Liver (tissue), 9 donors: ENCODE results near the gene CTSE. TPM values are rescaled to one million over a fixed set of nuclear protein-coding genes. Genes with fewer than 3 reads are reported as not detected.
A peak's percentile ranks its signal among the peaks of the same experiment; 100 is the strongest.

Experiments
- DNase-seq: peaks from one replicate; pipeline ENCODE4 v3.0.0-alpha.2; 2017; ENCODE audit warnings: low spot score
- H3K27ac ChIP-seq, 2 donors: one replicate each; pipeline ENCODE4 v1.7.0; 2013; ENCODE audit warnings: inconsistent platforms in 2 of 2, low read length in 2 of 2, control low read depth in 1 of 2, low read depth in 1 of 2, mild to moderate bottlenecking in 1 of 2
- H3K27me3 ChIP-seq, 4 donors: one replicate each; pipeline versions ENCODE4 v1.6.1 to v1.7.0; 2013; ENCODE audit warnings: low read length in 3 of 4, inconsistent platforms in 1 of 4, mild to moderate bottlenecking in 1 of 4, moderate library complexity in 1 of 4; ENCODE audit not compliant: control insufficient read depth in 4 of 4, insufficient read depth in 4 of 4
- H3K36me3 ChIP-seq, 4 donors: one replicate each; pipeline versions ENCODE4 v1.6.1 to v1.7.0; 2013; ENCODE audit warnings: low read length in 3 of 4, mild to moderate bottlenecking in 3 of 4, low read depth in 1 of 4, moderate library complexity in 1 of 4; ENCODE audit not compliant: control insufficient read depth in 4 of 4, insufficient read depth in 3 of 4
- H3K4me1 ChIP-seq, 4 donors: one replicate each; pipeline versions ENCODE4 v1.6.1 to v1.7.0; 2013; ENCODE audit warnings: low read length in 3 of 4, mild to moderate bottlenecking in 3 of 4, moderate library complexity in 1 of 4; ENCODE audit not compliant: control insufficient read depth in 4 of 4, insufficient read depth in 4 of 4
- H3K4me3 ChIP-seq, 3 donors: one replicate each; pipeline versions ENCODE4 v1.6.1 to v1.7.0; 2013; ENCODE audit warnings: low read length in 3 of 3, control low read depth in 1 of 3, low read depth in 1 of 3, mild to moderate bottlenecking in 1 of 3
- H3K9ac ChIP-seq, 2 donors: one replicate each; pipeline ENCODE4 v1.7.0; 2013; ENCODE audit warnings: low read length in 2 of 2, mild to moderate bottlenecking in 2 of 2, moderate library complexity in 2 of 2, control low read depth in 1 of 2, low read depth in 1 of 2
- H3K9me3 ChIP-seq, 4 donors: one replicate each; pipeline versions ENCODE4 v1.6.1 to v1.7.0; 2013; ENCODE audit warnings: low read length in 3 of 4; ENCODE audit not compliant: control insufficient read depth in 4 of 4
- EGR1 ChIP-seq, 2 donors: IDR thresholded peaks; 2 replicates each; pipeline ENCODE4 v1.6.1; 2016 to 2018; ENCODE audit warnings: antibody characterized with exemption in 2 of 2, low read depth in 2 of 2
- FOXA1 ChIP-seq: IDR thresholded peaks from 2 replicates; pipeline ENCODE4 v1.6.1; 2016; ENCODE audit warnings: antibody characterized with exemption
- FOXA2 ChIP-seq: IDR thresholded peaks from 2 replicates; pipeline ENCODE4 v1.6.1; 2016; ENCODE audit warnings: antibody characterized with exemption
- HNF4A ChIP-seq, 2 donors: conservative IDR thresholded peaks; 2 replicates each; pipeline ENCODE4 v1.6.1; 2016; ENCODE audit warnings: antibody characterized with exemption in 2 of 2, mild to moderate bottlenecking in 2 of 2
- JUND ChIP-seq, 2 donors: IDR thresholded peaks; 2 replicates each; pipeline ENCODE4 v1.6.1; 2016; ENCODE audit warnings: antibody characterized with exemption in 2 of 2
- NR2F2 ChIP-seq: IDR thresholded peaks from 2 replicates; pipeline ENCODE4 v1.6.1; 2016; ENCODE audit warnings: antibody characterized with exemption
- RXRA ChIP-seq, 2 donors: IDR thresholded peaks; 2 replicates each; pipeline ENCODE4 v1.6.1; 2017 to 2018; ENCODE audit warnings: antibody characterized with exemption in 2 of 2, mild to moderate bottlenecking in 1 of 2
- SP1 ChIP-seq: IDR thresholded peaks from 2 replicates; pipeline ENCODE4 v1.6.1; 2018; ENCODE audit warnings: antibody characterized with exemption, mild to moderate bottlenecking
- TAF1 ChIP-seq: conservative IDR thresholded peaks from 2 replicates; pipeline ENCODE4 v1.6.1; 2016; ENCODE audit warnings: antibody characterized with exemption, mild to moderate bottlenecking
- WGBS: extraction: QIAGEN DNeasy Blood & Tissue Kit; methylation state at CpG from one replicate; pipeline ENCODE4 v1.1.7; 2013; 5-methylcytosine and 5-hydroxymethylcytosine counted together
- polyA plus RNA-seq, 2 donors: library from polyadenylated mRNA; stranded (reverse) in 1 of 2; unstranded in 1 of 2; fragments of 200-250 nt in 1 of 2; fragments of >200 nt in 1 of 2; fragmentation: Nextera tagmentation in 1 of 2; extraction: Ambion mirVana in 1 of 2; gene quantifications; one replicate each; pipeline versions ENCODE4 v1.2.1 to v1.2.3, GENCODE V29; 2013 to 2015
- total RNA-seq, 2 donors: library from RNA; depleted of rRNA; stranded (reverse); fragments of >200 nt; gene quantifications; one replicate each; pipeline ENCODE4 v1.2.3, GENCODE V29; 2014
- TF ChIP-seq, protein P1 (sequence below): IDR thresholded peaks from 2 replicates; pipeline ENCODE4 v1.6.1; 2016; ENCODE audit warnings: antibody characterized with exemption, mild to moderate bottlenecking
- TF ChIP-seq, protein P2 (sequence below): IDR thresholded peaks from 2 replicates; pipeline ENCODE4 v1.6.1; 2016; ENCODE audit warnings: antibody characterized with exemption
- TF ChIP-seq, protein P3 (sequence below): fragments of 150-350 bp; IDR thresholded peaks from 2 replicates; pipeline ENCODE4 v1.5.1; 2017; ENCODE audit warnings: improper control_type of control experiment, low read depth, low read length; ENCODE audit not compliant: missing input control
- donor health status: healthy.
- donor health status: healthy.
- donor health status: healthy.
- donor health status: healthy.
- donor health status: healthy.

CTSE gene
- total and polyA plus RNA-seq, 4 donors: under 0.01 to 32.8 (median 0.06) TPM

DNA sequence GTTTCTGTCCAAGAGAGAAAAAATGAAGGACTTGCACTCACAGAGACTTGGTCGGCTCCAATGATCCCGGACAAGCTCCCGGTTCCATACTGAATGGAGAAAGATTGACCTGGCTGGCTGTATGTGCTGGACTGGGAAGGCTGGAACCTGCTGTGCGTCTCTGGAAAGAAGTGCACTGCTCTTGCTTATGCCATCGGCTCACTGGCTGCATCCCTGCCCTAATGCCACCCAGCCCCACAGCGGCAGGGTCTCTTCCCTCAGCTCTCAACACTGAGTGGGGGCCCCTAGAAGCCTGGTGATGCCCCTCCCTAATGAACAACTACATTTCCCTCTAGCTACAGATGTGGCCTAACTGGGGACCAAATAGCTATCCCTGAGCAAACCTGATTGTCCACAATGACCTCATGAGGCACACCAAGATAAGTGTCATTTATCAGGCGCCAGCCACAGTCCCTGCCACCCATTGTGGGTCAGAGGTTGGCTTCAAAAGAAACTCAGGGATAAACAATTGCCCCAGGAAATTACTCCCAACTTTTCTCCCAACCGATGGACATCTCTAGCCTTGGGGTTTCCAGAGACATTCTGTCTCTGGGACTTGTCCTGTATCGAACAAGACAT lies 2.6 kb downstream of the CTSE start (continued):
- TF ChIP-seq, protein P1, sequence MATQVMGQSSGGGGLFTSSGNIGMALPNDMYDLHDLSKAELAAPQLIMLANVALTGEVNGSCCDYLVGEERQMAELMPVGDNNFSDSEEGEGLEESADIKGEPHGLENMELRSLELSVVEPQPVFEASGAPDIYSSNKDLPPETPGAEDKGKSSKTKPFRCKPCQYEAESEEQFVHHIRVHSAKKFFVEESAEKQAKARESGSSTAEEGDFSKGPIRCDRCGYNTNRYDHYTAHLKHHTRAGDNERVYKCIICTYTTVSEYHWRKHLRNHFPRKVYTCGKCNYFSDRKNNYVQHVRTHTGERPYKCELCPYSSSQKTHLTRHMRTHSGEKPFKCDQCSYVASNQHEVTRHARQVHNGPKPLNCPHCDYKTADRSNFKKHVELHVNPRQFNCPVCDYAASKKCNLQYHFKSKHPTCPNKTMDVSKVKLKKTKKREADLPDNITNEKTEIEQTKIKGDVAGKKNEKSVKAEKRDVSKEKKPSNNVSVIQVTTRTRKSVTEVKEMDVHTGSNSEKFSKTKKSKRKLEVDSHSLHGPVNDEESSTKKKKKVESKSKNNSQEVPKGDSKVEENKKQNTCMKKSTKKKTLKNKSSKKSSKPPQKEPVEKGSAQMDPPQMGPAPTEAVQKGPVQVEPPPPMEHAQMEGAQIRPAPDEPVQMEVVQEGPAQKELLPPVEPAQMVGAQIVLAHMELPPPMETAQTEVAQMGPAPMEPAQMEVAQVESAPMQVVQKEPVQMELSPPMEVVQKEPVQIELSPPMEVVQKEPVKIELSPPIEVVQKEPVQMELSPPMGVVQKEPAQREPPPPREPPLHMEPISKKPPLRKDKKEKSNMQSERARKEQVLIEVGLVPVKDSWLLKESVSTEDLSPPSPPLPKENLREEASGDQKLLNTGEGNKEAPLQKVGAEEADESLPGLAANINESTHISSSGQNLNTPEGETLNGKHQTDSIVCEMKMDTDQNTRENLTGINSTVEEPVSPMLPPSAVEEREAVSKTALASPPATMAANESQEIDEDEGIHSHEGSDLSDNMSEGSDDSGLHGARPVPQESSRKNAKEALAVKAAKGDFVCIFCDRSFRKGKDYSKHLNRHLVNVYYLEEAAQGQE: no peak
- TF ChIP-seq TAF1 (no peak), NR2F2 (no peak)
- TF ChIP-seq, protein P2, sequence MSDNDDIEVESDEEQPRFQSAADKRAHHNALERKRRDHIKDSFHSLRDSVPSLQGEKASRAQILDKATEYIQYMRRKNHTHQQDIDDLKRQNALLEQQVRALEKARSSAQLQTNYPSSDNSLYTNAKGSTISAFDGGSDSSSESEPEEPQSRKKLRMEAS: no peak

DNA sequence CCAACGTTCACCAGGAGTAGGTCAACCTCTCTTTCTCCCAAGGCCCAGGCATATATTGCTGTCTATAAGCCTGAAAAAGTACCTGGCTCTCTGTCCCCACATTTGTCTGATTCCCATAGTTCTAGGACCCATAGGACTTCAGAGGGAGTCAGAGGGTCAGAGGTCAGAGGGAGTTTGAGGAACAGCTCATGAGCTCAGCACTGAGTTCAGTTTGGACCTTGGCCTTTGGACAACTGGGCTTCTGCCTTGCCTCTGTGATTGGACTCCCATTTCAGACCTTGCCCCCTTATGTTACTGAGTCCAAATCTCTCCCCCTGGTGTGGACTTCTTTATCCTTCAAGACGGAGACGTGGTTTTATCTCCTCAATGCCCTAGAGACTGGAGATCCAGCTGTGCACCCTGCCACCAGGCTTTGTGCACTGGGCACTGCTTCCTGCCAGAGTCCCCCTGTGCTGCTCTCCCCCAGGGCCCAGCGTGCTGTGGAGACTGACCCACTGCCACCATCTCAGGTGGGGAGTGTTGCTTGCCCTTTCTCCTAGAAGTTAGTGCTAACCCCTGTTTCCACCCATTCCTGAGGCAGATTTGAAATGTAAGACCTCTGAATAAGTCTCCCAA lies 3.2 kb downstream of the CTSE start:
- H3K4me3 ChIP-seq: no peak overlapping the region
- TF ChIP-seq, protein P1: no peak
- TF ChIP-seq SP1 (no peak), RXRA (IDR thresholded peaks at IDR 0.05) (peak in 1 of 2 donors; percentile 39), FOXA2 (no peak), EGR1 (IDR thresholded peaks at IDR 0.05; ENCODE audit: low read depth in 2 of 2) (no peak), FOXA1 (no peak), TAF1 (no peak), HNF4A (conservative IDR thresholded peaks at IDR 0.05) (peak; percentile 64 to 89), JUND (IDR thresholded peaks at IDR 0.05) (no peak)
- TF ChIP-seq, protein P3, sequence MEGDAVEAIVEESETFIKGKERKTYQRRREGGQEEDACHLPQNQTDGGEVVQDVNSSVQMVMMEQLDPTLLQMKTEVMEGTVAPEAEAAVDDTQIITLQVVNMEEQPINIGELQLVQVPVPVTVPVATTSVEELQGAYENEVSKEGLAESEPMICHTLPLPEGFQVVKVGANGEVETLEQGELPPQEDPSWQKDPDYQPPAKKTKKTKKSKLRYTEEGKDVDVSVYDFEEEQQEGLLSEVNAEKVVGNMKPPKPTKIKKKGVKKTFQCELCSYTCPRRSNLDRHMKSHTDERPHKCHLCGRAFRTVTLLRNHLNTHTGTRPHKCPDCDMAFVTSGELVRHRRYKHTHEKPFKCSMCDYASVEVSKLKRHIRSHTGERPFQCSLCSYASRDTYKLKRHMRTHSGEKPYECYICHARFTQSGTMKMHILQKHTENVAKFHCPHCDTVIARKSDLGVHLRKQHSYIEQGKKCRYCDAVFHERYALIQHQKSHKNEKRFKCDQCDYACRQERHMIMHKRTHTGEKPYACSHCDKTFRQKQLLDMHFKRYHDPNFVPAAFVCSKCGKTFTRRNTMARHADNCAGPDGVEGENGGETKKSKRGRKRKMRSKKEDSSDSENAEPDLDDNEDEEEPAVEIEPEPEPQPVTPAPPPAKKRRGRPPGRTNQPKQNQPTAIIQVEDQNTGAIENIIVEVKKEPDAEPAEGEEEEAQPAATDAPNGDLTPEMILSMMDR: no peak
- TF ChIP-seq, protein P2: no peak
- H3K36me3 ChIP-seq: no peaks in the 10 kb centered on the region
- peaks cover 0 to 4% (median 0%) of the 10 kb centered on the region in 4 donors for H3K4me1 ChIP-seq
- no peak for DNase-seq
- 95% methylated on average over 4 of the region's 4 CpGs for WGBS
- H3K27ac ChIP-seq: no peak overlapping the region
- H3K9ac ChIP-seq: no peak overlapping the region
- H3K9me3 ChIP-seq: no peaks in the 10 kb centered on the region
- no peaks in the 10 kb centered on the region for H3K27me3 ChIP-seq
